NCI-H128 (cell line): Measurements from ENCODE around the gene CPA1.

Experiments
- DNase-seq: peaks from one replicate; lab custom pipeline; 2025; ENCODE audit not compliant: unreplicated experiment; lab: John Stamatoyannopoulos, UW

The CPA1 gene

DNA sequence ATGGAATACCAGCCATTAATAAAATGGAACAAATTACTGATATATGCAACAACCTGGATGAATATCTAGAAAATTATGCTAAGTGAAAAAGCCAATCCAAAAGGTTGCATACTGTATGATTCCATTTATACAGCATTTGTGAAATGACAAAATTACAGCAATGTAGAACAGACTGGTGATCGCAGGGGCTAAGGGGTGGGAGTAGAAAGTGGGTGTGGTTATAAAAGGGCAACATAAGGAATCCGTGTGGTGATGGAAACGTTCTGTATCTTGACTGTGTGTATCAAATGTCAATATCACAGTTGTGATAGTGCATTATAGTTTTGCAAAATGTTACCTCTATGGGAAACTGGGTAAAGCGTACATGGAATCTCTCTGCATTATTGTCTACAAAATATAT lies 45.5 kb downstream of the CPA1 start:
- no peak for DNase-seq

- no peak for DNase-seq
Measured at GRCh38 chr7:130426564-130426963, 46.3 kb downstream of the CPA1 start.

DNA sequence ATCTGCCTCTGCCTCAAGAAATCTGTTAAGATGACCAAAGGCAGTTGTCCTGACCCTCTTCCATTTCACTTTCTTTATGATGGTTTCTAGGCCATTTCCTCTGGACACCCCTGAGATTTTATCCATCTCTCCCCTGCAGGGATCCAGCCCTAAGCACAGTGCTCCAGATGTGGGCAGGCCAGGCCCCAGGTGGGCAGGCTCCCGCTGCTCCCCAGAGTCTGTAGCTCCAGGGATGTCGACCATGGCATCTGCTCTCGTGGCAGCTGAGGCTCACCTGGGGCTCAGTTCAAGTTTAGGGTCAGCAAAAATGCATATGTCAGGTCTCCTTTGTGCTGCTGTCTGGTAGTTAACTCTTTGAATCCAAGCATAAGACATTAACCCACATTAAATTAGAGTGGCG lies 48.7 kb downstream of the CPA1 start:
- DNase-seq: no peak

GRCh38 chr7:130430115-130430514 lies 49.8 kb downstream of the CPA1 start:
- no peak for DNase-seq

- DNase-seq: no peak
Measured at GRCh38 chr7:130430841-130431666, 50.8 kb downstream of the CPA1 start.

DNA sequence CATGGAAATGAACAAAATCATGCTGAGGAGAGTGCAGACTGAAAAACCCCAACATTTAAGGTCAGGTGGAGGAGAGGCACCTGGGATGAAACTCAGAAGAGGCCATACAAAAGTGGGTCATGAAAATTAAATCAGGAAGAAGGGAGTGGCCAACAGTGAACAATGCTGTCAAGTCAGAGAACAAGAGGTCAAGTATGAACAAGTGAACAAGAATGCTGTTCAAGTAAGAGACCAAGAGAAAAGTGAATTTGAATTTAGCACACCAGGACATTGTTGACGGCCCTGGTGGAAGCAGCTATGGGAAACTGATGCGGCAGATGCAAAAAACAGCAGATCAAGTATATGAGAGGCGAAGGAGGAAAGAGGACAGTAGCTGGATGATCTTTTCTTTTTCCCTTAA lies 52.6 kb downstream of the CPA1 start:
- DNase-seq: no peak

GRCh38 chr7:130433301-130433700 lies 53.0 kb downstream of the CPA1 start:
- DNase-seq: no peak

- DNase-seq: no peak
Measured at GRCh38 chr7:130435311-130435854, 55.1 kb downstream of the CPA1 start.

GRCh38 chr7:130436253-130436652 lies 56.0 kb downstream of the CPA1 start:
- no peak for DNase-seq
